HG02938 (cell line): ENCODE results near the gene BATF.

Experiments used
- ATAC-seq: cut with Tn5 transposase; IDR thresholded peaks from one replicate; pipeline ENCODE4 v1.9.1; 2021; ENCODE audit warnings: mild to moderate bottlenecking, moderate library complexity; ENCODE audit not compliant: unreplicated experiment

The BATF gene

GRCh38 chr14:75559451-75560222 is 37.4 kb downstream of the BATF start:
- no peak for ATAC-seq

- no peak for ATAC-seq
These were observed 38.8 kb downstream of the BATF start for GRCh38 chr14:75561013-75561432.

- no peak for ATAC-seq
These were observed 39.8 kb downstream of the BATF start for GRCh38 chr14:75562089-75562488.

GRCh38 chr14:75562489-75562888 is 40.2 kb downstream of the BATF start:
- ATAC-seq = no peak

GRCh38 chr14:75563931-75564330 is 41.7 kb downstream of the BATF start:
- no peak for ATAC-seq

- ATAC-seq = no peak
These were observed 42.8 kb downstream of the BATF start for GRCh38 chr14:75565056-75565455.

- ATAC-seq = no peak
These were observed 44.1 kb downstream of the BATF start for GRCh38 chr14:75566321-75566720.

- ATAC-seq = no peak
These were observed 44.5 kb downstream of the BATF start for GRCh38 chr14:75566752-75567151.

GRCh38 chr14:75568140-75568539 is 45.9 kb downstream of the BATF start:
- no peak for ATAC-seq

- no peak for ATAC-seq
These were observed 46.5 kb downstream of the BATF start for GRCh38 chr14:75568791-75569190.

GRCh38 chr14:75570797-75571196 is 48.5 kb downstream of the BATF start:
- no peak for ATAC-seq

- ATAC-seq = no peak
These were observed 49.8 kb downstream of the BATF start for GRCh38 chr14:75572104-75572503.

GRCh38 chr14:75577090-75577489 is 54.8 kb downstream of the BATF start:
- no peak for ATAC-seq

GRCh38 chr14:75577729-75578101 is 55.4 kb downstream of the BATF start:
- ATAC-seq = no peak

GRCh38 chr14:75578102-75578785 is 56.0 kb downstream of the BATF start, which contains the start of gene FLVCR2:
Gene FLVCR2 (plus strand): TSS chr14:75578620. CDS start chr14:75578973, 353 bp downstream.
- ATAC-seq = no peak

GRCh38 chr14:75578786-75579337 is 56.6 kb downstream of the BATF start:
- ATAC-seq = no peak

- ATAC-seq = no peak
These were observed 57.1 kb downstream of the BATF start for GRCh38 chr14:75579338-75579864.

- no peak for ATAC-seq
These were observed 57.6 kb downstream of the BATF start for GRCh38 chr14:75579882-75580281.

- ATAC-seq = no peak
These were observed 65.1 kb downstream of the BATF start for GRCh38 chr14:75587388-75587787.

GRCh38 chr14:75589931-75590330 is 67.7 kb downstream of the BATF start:
- no peak for ATAC-seq

GRCh38 chr14:75591331-75591946 is 69.2 kb downstream of the BATF start:
- no peak for ATAC-seq
